Measurements from ENCODE around the gene ELN.

GRCh38 chr7:74001150-74001494 lies 26.9 kb upstream of the ELN start:
- TF ChIP-seq CTCF (IDR thresholded peaks at IDR 0.05) (no peak), POLR2A (IDR thresholded peaks at IDR 0.05) (no peak)

All from thyroid gland (tissue), 4 donors.